ENCODE data around the gene PDE4DIP.
"Not testable (repeated sequence)": the region's sequence is repeated elsewhere in the genome, so short reads cannot be mapped to it uniquely, and the experiment has no call there.

PDE4DIP gene
- total RNA-seq = 21.1 to 211 (median 26.9) reads per million in 9 experiments

DNA sequence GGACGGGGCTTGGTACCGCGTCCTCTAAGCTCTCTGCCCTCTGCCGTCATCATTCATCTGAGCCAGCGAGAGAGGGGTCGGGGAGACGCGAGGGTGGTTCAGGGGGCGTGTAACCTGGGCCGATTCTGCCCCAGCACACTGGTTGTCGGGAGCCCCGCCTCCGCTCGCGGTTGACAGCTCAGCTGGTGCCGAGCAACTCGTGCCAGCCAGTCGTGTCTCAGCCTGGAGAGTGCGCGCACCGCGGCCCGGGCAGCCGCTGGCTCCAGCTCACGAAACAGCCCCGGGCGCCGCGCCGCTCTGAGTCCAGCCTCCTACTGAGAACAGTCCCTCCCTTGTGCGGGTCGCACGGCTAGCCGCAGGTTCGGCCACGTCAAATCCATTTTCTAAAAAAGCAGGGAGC lies at the start of gene PDE4DIP:
Gene PDE4DIP (plus strand): TSS at position 209 of the 400 bp plus-strand sequence. CDS start 347 bp downstream, outside the sequence.
- H3K9me3 Mint-ChIP-seq; H3K27me3 Mint-ChIP-seq; H3K36me3 Mint-ChIP-seq (ENCODE audit: insufficient read depth); H3K4me1 Mint-ChIP-seq (ENCODE audit: low read depth in 2 of 2); H3K27ac Mint-ChIP-seq: not testable (repeated sequence)
- ATAC-seq (replicated peaks) (peak; percentile 98), DNase-seq (peak; percentile 12 to 20 (median 13))
- peak within 1 kb of the TSS; percentile 61 to 77 for H3K4me3 Mint-ChIP-seq

DNA sequence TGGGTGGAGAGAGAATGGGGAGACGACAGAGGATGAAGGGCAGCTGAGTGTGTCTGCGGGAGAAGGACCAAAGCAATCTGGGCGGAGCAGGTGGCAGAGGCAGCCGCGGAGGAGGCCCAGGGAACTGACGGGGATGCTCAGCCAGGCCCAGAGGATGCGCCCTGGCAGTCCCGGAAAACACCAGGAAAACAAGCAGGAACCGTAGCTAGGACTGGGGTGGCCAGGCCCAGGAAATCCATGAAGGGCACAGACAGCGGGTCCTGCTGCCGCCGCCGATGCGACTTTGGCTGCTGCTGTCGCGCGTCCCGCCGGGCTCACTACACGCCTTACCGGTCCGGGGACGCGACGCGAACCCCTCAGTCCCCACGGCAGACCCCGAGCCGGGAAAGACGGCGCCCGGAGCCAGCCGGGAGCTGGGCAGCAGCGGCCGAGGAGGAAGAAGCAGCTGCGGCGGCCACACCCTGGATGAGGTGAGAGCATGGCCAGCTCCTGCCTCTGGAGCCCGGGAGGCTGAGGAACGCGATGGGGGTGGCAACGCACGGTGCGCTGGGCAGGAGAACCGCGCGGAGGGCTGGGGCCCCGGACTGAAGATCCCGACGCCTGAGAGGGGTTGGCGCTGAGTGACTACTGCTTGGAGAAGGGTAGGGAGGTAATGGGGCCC lies 35.8 kb upstream of the PDE4DIP start:
- H3K9me3 Mint-ChIP-seq; H3K27ac Mint-ChIP-seq; DNase-seq; ATAC-seq (replicated peaks); H3K4me3 Mint-ChIP-seq; H3K4me1 Mint-ChIP-seq (ENCODE audit: low read depth in 2 of 2); H3K36me3 Mint-ChIP-seq (ENCODE audit: insufficient read depth); H3K27me3 Mint-ChIP-seq: not testable (repeated sequence)

DNA sequence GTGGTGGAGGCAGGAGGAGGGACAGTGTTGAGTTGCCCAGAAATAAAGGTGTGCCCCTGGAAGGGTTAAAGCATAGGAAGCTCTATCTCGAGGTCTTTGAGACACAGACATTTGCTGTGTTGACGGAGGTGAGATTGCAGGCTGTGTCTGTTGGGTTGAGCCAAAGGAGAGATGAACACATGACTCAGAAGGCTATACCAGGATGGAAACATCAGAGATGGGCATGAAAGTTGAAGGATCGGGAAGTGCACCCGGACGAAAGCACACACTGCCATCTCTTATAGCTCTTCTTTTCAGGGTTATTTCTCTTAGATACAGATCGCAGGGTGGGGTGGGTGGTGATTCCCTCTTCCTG lies 35.3 kb upstream of the PDE4DIP start:
- H3K27me3 Mint-ChIP-seq = not testable (repeated sequence)

DNA sequence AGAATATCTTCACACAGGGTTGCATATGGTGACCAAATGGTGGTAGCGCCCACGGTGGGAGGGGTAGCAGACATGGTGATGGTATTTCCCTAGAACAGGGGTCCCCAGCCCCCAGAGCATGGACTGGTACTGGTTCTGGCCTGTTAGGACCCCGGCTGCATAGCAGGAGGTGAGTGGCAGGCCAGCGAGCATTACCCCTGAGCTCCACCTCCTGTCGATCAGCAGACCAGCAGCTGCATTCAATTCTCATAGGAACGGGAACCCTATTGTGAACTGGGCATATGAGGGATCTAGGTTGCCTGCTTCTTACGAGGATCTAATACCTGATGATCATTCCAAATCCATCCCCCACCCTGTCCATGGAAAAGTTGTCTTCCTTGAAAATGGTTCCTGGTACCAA lies 22.0 kb upstream of the PDE4DIP start:
- H3K4me1 Mint-ChIP-seq (ENCODE audit: low read depth in 2 of 2); H3K4me3 Mint-ChIP-seq; H3K27ac Mint-ChIP-seq; H3K27me3 Mint-ChIP-seq; H3K9me3 Mint-ChIP-seq; ATAC-seq (replicated peaks); DNase-seq; H3K36me3 Mint-ChIP-seq (ENCODE audit: insufficient read depth): not testable (repeated sequence)

More for the DNA sequence above, 35.3 kb upstream of the PDE4DIP start:
- ATAC-seq (replicated peaks); H3K27ac Mint-ChIP-seq; DNase-seq; H3K4me3 Mint-ChIP-seq; H3K9me3 Mint-ChIP-seq; H3K36me3 Mint-ChIP-seq (ENCODE audit: insufficient read depth); H3K4me1 Mint-ChIP-seq (ENCODE audit: low read depth in 2 of 2): not testable (repeated sequence)

DNA sequence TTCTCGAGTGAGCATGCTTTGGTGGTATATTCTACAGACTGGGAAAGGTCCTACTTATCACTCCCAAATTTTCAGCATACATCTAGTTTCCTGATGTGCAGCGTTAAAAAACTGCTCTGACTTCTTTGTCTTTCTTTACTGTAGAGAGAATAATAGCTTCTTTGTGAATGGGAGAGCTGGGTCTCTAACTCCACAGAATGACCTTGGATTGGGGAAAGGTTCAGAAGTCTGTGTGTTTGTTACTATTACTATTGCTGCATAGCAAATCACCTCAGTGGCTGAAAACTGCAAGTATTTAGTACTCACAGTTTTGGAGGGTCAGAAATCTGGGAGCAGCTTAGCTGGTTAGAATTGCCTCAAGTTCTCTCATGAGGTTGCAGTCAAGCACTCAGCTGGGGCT lies 20.4 kb upstream of the PDE4DIP start:
- not testable (repeated sequence) for H3K36me3 Mint-ChIP-seq (ENCODE audit: insufficient read depth); H3K4me1 Mint-ChIP-seq (ENCODE audit: low read depth in 2 of 2); H3K9me3 Mint-ChIP-seq; DNase-seq; H3K4me3 Mint-ChIP-seq; H3K27ac Mint-ChIP-seq; ATAC-seq (replicated peaks); H3K27me3 Mint-ChIP-seq

DNA sequence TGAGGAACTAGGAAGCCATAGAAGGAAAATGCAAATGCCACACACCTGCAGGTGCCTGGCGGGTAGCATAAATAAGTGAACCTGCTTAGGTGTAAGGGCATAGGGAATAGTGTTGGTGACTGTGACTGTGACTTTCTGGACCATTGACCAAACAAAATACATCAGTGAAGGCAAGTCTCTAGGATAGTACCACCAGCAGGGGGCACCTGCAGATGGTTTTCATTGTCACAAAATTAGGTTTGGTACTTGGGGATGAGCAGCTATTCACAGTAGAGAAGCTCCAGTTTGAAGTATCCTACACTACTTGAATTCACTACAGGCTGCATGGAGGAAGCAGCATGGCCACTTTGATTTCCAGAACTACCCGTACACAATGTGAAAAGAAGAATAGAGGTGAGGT lies 19.2 kb upstream of the PDE4DIP start:
- not testable (repeated sequence) for H3K36me3 Mint-ChIP-seq (ENCODE audit: insufficient read depth); H3K4me3 Mint-ChIP-seq; DNase-seq; H3K4me1 Mint-ChIP-seq (ENCODE audit: low read depth in 2 of 2); H3K27ac Mint-ChIP-seq; H3K27me3 Mint-ChIP-seq; H3K9me3 Mint-ChIP-seq
- peak; percentile 61 for ATAC-seq (replicated peaks)

DNA sequence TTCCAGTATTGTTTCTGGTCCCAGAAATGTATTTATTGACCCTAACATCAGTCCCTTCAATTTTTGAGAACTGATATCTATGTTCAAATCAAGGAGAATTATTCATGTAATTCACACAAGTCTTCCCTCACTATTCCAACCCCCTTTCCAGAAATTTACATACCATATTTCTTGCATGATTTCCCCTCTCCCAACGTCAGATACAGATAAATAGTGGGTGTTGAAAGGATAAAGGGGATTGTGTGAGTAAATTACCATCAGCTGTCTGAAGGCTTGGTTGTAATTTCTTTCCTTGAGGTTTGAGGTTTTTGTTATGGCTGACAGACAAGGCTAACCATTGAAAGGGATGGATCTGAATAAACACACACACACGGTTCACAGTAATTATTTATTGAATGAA lies 15.7 kb upstream of the PDE4DIP start:
- DNase-seq; H3K27me3 Mint-ChIP-seq; H3K36me3 Mint-ChIP-seq (ENCODE audit: insufficient read depth); H3K9me3 Mint-ChIP-seq; H3K27ac Mint-ChIP-seq; H3K4me3 Mint-ChIP-seq; ATAC-seq (replicated peaks); H3K4me1 Mint-ChIP-seq (ENCODE audit: low read depth in 2 of 2): not testable (repeated sequence)

DNA sequence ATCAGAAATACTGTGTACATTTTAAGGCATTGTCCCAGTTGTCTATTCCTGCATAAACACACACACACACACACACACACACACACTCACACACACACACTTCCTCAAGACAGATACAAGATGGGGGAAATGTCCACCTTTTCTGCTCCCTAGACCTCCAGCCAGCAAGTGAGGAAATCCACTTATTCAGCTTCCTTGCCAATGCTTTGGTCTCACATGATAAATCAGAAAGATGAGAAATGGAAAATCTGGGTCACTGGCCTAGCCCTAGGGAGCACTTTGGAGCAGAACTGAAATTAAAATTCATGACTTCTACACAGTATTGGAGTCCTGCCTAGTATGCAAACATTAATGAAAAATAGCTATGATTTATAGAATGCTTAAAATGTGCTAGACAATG lies 15.3 kb upstream of the PDE4DIP start:
- not testable (repeated sequence) for DNase-seq; ATAC-seq (replicated peaks); H3K36me3 Mint-ChIP-seq (ENCODE audit: insufficient read depth); H3K4me1 Mint-ChIP-seq (ENCODE audit: low read depth in 2 of 2); H3K27me3 Mint-ChIP-seq; H3K27ac Mint-ChIP-seq; H3K9me3 Mint-ChIP-seq; H3K4me3 Mint-ChIP-seq

DNA sequence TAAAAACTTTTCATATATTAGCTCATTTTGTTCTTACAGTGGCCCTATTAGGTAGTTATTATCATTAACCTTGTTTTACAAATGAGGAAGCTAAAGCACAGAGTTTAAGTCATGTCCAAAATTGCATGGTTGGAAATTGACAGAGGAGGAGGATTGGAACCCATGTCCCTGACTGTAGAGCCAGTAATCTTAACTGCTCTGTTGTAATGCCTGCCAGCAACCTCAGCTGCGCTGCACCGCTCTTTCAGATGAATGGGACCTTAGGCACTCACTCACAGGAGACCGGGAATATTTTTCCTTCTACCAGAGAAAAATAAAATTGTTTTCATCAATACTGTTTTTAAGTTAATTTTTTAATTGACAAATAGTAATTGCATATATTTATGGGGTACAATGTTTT lies 14.9 kb upstream of the PDE4DIP start:
- not testable (repeated sequence) for ATAC-seq (replicated peaks); H3K36me3 Mint-ChIP-seq (ENCODE audit: insufficient read depth); H3K4me1 Mint-ChIP-seq (ENCODE audit: low read depth in 2 of 2); DNase-seq; H3K27me3 Mint-ChIP-seq; H3K9me3 Mint-ChIP-seq; H3K4me3 Mint-ChIP-seq; H3K27ac Mint-ChIP-seq

DNA sequence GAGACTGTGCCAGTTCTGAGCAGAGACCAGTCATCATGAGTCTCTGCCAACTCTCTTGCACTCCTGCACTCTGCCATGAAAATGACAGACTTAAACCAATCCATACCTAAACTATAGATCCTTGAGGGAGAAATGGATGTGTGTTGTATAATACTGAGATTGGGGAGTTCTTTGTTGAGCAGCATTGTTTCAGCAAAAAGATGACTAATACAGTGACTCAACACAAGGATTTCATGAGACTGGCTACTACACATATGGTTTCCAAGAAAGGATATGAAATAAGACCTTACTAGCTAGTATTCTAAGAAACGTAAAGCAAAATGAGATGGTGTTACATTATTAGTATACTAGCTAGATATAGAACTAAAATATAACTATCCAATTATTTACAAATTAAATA lies 3.0 kb upstream of the PDE4DIP start:
- H3K9me3 Mint-ChIP-seq; H3K4me1 Mint-ChIP-seq (ENCODE audit: low read depth in 2 of 2); H3K36me3 Mint-ChIP-seq (ENCODE audit: insufficient read depth); H3K4me3 Mint-ChIP-seq; DNase-seq; ATAC-seq (replicated peaks); H3K27me3 Mint-ChIP-seq; H3K27ac Mint-ChIP-seq: not testable (repeated sequence)

DNA sequence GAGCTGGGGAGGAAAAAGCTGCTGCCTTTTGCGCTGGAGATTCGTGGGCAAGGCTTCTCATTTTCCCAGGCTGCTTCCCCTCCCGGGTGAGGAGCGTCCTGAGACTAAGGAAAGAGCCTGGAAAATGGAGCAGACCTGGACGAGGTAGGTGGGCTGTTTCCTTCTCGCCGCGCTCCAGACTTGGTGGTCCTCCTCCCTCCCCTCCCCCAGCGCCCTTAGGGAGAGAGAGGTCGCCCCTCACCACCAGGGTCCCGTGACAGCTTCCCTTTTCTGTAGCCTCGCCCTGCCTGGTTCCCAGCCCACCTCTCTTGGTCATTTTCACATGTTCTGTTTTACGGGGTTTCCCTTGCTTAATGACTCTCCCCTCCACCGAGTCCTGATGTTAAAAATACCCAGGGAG lies 423 bp downstream of the PDE4DIP start:
- H3K27ac Mint-ChIP-seq; ATAC-seq (replicated peaks); H3K9me3 Mint-ChIP-seq; H3K4me1 Mint-ChIP-seq (ENCODE audit: low read depth in 2 of 2); DNase-seq; H3K27me3 Mint-ChIP-seq; H3K4me3 Mint-ChIP-seq; H3K36me3 Mint-ChIP-seq (ENCODE audit: insufficient read depth): not testable (repeated sequence)

DNA sequence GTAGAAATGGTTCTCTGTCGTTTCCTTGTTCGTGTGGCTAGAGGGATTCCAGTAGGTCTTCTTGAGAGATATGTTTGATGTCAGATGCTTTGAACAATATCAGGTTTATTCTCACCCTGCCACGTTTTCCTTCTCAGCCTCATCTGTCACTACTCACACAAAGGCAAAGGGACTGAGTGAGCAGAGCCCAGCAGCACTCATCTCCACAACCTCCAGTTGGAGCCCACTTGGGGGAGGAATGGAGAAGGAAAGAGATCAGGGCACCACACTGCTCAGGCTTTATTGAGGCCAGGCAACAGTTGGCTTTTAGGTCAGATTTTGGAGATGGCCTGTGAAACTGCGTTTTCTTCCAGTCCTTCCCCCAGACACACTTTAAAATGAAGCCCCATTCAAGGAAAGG lies 840 bp downstream of the PDE4DIP start:
- not testable (repeated sequence) for H3K27me3 Mint-ChIP-seq; H3K27ac Mint-ChIP-seq; H3K4me3 Mint-ChIP-seq; H3K36me3 Mint-ChIP-seq (ENCODE audit: insufficient read depth); ATAC-seq (replicated peaks); DNase-seq; H3K4me1 Mint-ChIP-seq (ENCODE audit: low read depth in 2 of 2); H3K9me3 Mint-ChIP-seq

DNA sequence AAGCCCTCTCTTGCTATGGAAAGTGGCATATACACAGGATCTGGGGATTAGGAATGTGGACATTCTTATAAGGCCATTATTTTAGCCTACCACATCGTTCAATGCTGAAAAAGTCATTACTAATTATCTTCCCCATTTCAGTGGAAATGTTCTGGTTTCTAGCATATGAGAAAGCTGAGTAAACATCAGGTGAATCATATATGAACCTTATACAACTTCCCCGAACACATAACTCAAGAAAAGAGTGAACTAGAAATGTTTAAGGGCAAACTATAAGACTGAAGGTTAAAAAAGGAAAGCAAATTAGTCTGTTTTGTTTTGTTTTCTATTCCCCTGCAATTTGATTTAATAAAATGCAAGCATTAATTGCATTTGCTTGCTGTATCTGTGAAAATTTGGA lies 6.1 kb downstream of the PDE4DIP start:
- H3K27me3 Mint-ChIP-seq; DNase-seq; H3K9me3 Mint-ChIP-seq; H3K4me3 Mint-ChIP-seq; H3K4me1 Mint-ChIP-seq (ENCODE audit: low read depth in 2 of 2); H3K36me3 Mint-ChIP-seq (ENCODE audit: insufficient read depth); ATAC-seq (replicated peaks); H3K27ac Mint-ChIP-seq: not testable (repeated sequence)

DNA sequence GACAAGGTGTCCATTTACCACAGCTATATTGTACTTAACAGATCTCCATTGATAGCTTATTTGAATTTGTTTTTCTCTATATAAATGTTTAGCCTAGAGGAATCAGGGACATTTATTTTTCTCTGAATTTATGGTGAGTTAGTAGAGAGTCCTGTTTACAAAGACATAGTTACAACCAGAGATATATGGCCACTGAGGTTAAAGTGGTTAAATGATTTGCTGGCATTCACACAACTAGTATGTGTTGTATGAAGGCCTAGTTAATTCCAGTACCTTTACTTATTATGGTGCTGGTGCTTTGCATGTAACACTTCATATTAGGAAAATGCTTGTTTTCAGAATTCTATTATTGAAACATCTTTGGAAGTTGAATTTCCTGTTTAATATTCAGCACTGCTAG lies 6.6 kb downstream of the PDE4DIP start:
- H3K36me3 Mint-ChIP-seq (ENCODE audit: insufficient read depth); H3K27me3 Mint-ChIP-seq; ATAC-seq (replicated peaks); H3K4me3 Mint-ChIP-seq; H3K4me1 Mint-ChIP-seq (ENCODE audit: low read depth in 2 of 2); DNase-seq; H3K9me3 Mint-ChIP-seq; H3K27ac Mint-ChIP-seq: not testable (repeated sequence)

DNA sequence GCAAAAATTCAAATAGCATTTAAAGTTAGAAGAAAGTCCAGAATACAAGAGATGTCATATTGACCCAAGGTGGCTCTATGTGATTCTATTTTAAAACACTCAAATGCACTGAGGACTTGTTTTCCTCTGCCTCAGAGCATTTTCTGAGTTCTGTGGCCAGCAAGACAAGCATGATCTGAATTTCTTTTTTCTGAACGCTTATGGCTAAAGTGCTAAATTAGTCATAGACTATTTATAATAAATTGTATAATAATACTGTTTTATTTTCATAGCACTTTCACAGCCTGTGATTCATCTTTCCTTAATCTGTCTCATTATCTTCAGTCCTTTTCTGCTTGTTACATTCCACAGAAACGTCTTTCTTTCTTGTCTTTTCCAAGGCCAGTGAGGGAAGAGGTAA lies 7.5 kb downstream of the PDE4DIP start:
- not testable (repeated sequence) for ATAC-seq (replicated peaks); H3K36me3 Mint-ChIP-seq (ENCODE audit: insufficient read depth); H3K4me3 Mint-ChIP-seq; H3K27me3 Mint-ChIP-seq; H3K27ac Mint-ChIP-seq; DNase-seq; H3K9me3 Mint-ChIP-seq; H3K4me1 Mint-ChIP-seq (ENCODE audit: low read depth in 2 of 2)

Data from effector memory CD8-positive, alpha-beta T cell (primary cell).